GM23338 (cell line): ENCODE data around the gene SPA17. TPM values are rescaled to one million over a fixed set of nuclear protein-coding genes. Genes with fewer than 3 reads are reported as not detected.

Source experiments
- ATAC-seq: fragments of 200-7000 bp; cut with Tn5 transposase; 3 replicates; pipeline ENCODE4 v1.9.1; 2020
- DNase-seq: peaks from one replicate; pipeline ENCODE4 v3.0.0-alpha.2; 2015; ENCODE audit warnings: low spot score
- H2AFZ ChIP-seq: fragments of 200-600 bp; sonication (generic); 2 replicates; pipeline ENCODE4 v1.8.0; 2016; ENCODE audit warnings: antibody characterized with exemption, mild to moderate bottlenecking, moderate library complexity
- H3F3A ChIP-seq: fragments of 200-600 bp; sonication (generic); replicated peaks from 2 replicates; pipeline ENCODE4 v1.8.0; 2017; ENCODE audit warnings: antibody characterized with exemption, mixed run types, low read depth
- H3K27ac ChIP-seq: fragments of 200-600 bp; sonication (generic); 2 replicates; pipeline ENCODE4 v1.6.1; 2016; ENCODE audit warnings: low read depth
- H3K27me3 ChIP-seq: fragments of 200-600 bp; sonication (generic); 2 replicates; pipeline ENCODE4 v1.8.0; 2016; ENCODE audit warnings: mild to moderate bottlenecking, mixed run types, moderate library complexity; ENCODE audit not compliant: insufficient read depth
- H3K36me3 ChIP-seq: fragments of 200-600 bp; sonication (generic); 2 replicates; pipeline ENCODE4 v1.8.0; 2016; ENCODE audit warnings: mild to moderate bottlenecking; ENCODE audit not compliant: insufficient read depth
- H3K4me1 ChIP-seq: fragments of 200-600 bp; sonication (generic); 2 replicates; pipeline ENCODE4 v1.8.0; 2016; ENCODE audit warnings: mild to moderate bottlenecking, moderate library complexity; ENCODE audit not compliant: insufficient read depth
- H3K4me2 ChIP-seq: fragments of 200-600 bp; sonication (generic); 2 replicates; pipeline ENCODE4 v1.7.1; 2017; ENCODE audit warnings: mixed run types
- H3K4me3 ChIP-seq: fragments of 200-600 bp; sonication (generic); 2 replicates; pipeline ENCODE4 v1.6.1; 2016; ENCODE audit warnings: mixed run types
- H3K79me2 ChIP-seq: fragments of 200-600 bp; sonication (generic); replicated peaks from 2 replicates; pipeline ENCODE4 v1.8.0; 2017; ENCODE audit warnings: mild to moderate bottlenecking; ENCODE audit not compliant: insufficient read depth
- H3K9me2 ChIP-seq: fragments of 200-600 bp; sonication (generic); 2 replicates; pipeline ENCODE4 v1.8.0; 2017; ENCODE audit not compliant: insufficient read depth
- H4K20me1 ChIP-seq: fragments of 200-600 bp; sonication (generic); replicated peaks from 2 replicates; pipeline ENCODE4 v1.8.0; 2017; ENCODE audit warnings: mild to moderate bottlenecking; ENCODE audit not compliant: insufficient read depth
- H3K27ac Mint-ChIP-seq: 2 replicates; pipeline ENCODE4 v1.8.0; 2020; ENCODE audit warnings: inconsistent platforms, mild to moderate bottlenecking, moderate library complexity, mixed read lengths
- H3K27me3 Mint-ChIP-seq: 3 replicates; pipeline ENCODE4 v1.8.0; 2022; ENCODE audit warnings: low read depth, mild to moderate bottlenecking, moderate library complexity, mixed read lengths, inconsistent platforms; ENCODE audit not compliant: insufficient read depth, poor library complexity
- H3K36me3 Mint-ChIP-seq: 3 replicates; pipeline ENCODE4 v1.8.0; 2021; ENCODE audit warnings: low read depth, mild to moderate bottlenecking, inconsistent platforms, moderate library complexity, mixed read lengths
- H3K4me1 Mint-ChIP-seq: 3 replicates; pipeline ENCODE4 v1.8.0; 2020; ENCODE audit warnings: mild to moderate bottlenecking, inconsistent platforms, mixed read lengths
- H3K4me3 Mint-ChIP-seq: 3 replicates; pipeline ENCODE4 v1.8.0; 2021; ENCODE audit warnings: moderate library complexity, mild to moderate bottlenecking, inconsistent platforms, mixed read lengths
- H3K9me3 Mint-ChIP-seq: 3 replicates; pipeline ENCODE4 v1.8.0; 2020; ENCODE audit warnings: moderate library complexity, mild to moderate bottlenecking, inconsistent platforms, mixed read lengths
- EZH2phosphoT487 ChIP-seq: fragments of 200-600 bp; sonication (generic); IDR thresholded peaks from one replicate; pipeline ENCODE4 v1.8.1; 2018; ENCODE audit warnings: antibody characterized with exemption; ENCODE audit not compliant: unreplicated experiment
- JUNB ChIP-seq: IDR thresholded peaks from one replicate; pipeline ENCODE4 v1.6.1; 2016; ENCODE audit warnings: antibody characterized with exemption; ENCODE audit not compliant: unreplicated experiment
- NANOG ChIP-seq: IDR thresholded peaks from 2 replicates; pipeline ENCODE4 v1.6.1; 2016; ENCODE audit warnings: antibody characterized with exemption, borderline replicate concordance
- STAT1 ChIP-seq: IDR thresholded peaks from one replicate; pipeline ENCODE4 v1.6.1; 2016; ENCODE audit warnings: antibody characterized with exemption; ENCODE audit not compliant: unreplicated experiment
- ZNF114 ChIP-seq: fragments of 250-450 bp; sonication (Bioruptor Pico); IDR thresholded peaks from 2 replicates; pipeline ENCODE4 v1.5.0; 2020; ENCODE audit warnings: mild to moderate bottlenecking, moderate library complexity
- polyA plus RNA-seq: library from polyadenylated mRNA; unstranded; fragments of >200 nt; fragmentation: Nextera tagmentation; extraction: Ambion mirVana; gene quantifications from 2 replicates; pipeline ENCODE4 v1.2.1, GENCODE V29; 2016
- total RNA-seq: library from RNA; depleted of rRNA; stranded (reverse); fragments of >200 nt; shearing (Covaris generic); gene quantifications from 2 replicates; pipeline ENCODE4 v1.2.3, GENCODE V29; 2014
- TF ChIP-seq, protein P1 (sequence below): fragments of 250-450 bp; sonication (Bioruptor Pico); IDR thresholded peaks from 2 replicates; pipeline ENCODE4 v1.5.0; 2020; ENCODE audit warnings: mild to moderate bottlenecking, moderate library complexity
- TF ChIP-seq, protein P2 (sequence below): IDR thresholded peaks from 2 replicates; pipeline ENCODE4 v1.6.1; 2016; ENCODE audit warnings: antibody characterized with exemption

SPA17 gene
- total and polyA plus RNA-seq, 2 experiments from 2014 or later = 3.2 to 14.9 TPM

DNA sequence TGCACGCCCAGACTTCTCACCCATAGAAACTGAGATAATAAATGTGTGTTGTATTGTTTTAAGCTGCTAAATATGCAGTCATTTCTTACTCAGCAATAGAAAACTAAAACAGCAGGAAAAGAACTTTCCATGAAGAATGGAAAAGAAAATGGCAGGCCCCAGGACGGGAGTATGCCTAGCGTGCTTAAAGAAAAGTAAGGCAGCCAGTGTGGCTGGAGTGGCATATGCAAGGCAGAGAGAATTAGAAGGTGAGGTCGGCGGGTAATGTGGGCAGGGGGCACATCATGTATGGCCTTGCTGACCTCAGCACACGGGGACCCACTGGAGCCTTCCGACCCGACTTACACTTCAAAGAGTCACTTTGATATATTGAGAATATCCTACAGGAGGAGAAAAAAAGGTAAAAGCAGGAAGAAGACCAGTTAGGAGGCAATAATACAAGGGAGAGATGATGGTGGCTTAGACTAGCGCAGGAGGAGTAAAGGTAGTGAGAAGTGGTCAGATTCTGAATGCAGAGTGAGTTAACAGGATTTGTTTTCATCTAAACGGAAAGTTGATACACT lies 30.6 kb upstream of the SPA17 start:
- Histone ChIP-seq H2AFZ (no peak overlapping the region), H3K79me2 (no peaks in the 10 kb centered on the region), H3K4me3 (no peak overlapping the region), H3K27ac (no peak overlapping the region), H3K36me3 (no peaks in the 10 kb centered on the region), H3K4me1 (no peaks in the 10 kb centered on the region), H3F3A (no peaks in the 10 kb centered on the region), H4K20me1 (no peaks in the 10 kb centered on the region; the same call in 1 of the 2 replicates), H3K4me2 (no peak overlapping the region), H3K9me2 (peaks cover 11% of the 10 kb centered on the region; the same call in 1 of the 2 replicates), H3K27me3 (no peaks in the 10 kb centered on the region)
- H3K4me1 Mint-ChIP-seq = peaks cover 12% of the 10 kb centered on the region; the same call in 2 of the 3 replicates
- H3K27ac Mint-ChIP-seq = no peak overlapping the region
- DNase-seq = no peak
- H3K27me3 Mint-ChIP-seq = peaks cover 6% of the 10 kb centered on the region
- peaks cover 12% of the 10 kb centered on the region; the same call in 2 of the 3 replicates for H3K36me3 Mint-ChIP-seq
- H3K9me3 Mint-ChIP-seq = peaks cover 6% of the 10 kb centered on the region; the same call in 1 of the 3 replicates
- no peak for ATAC-seq
- no peak for TF ChIP-seq EZH2phosphoT487
- TF ChIP-seq ZNF114 (CRISPR knock-in tag) = no peak
- TF ChIP-seq NANOG = no peak
- no peak for TF ChIP-seq STAT1
- no peak for TF ChIP-seq JUNB
- TF ChIP-seq, protein P1, sequence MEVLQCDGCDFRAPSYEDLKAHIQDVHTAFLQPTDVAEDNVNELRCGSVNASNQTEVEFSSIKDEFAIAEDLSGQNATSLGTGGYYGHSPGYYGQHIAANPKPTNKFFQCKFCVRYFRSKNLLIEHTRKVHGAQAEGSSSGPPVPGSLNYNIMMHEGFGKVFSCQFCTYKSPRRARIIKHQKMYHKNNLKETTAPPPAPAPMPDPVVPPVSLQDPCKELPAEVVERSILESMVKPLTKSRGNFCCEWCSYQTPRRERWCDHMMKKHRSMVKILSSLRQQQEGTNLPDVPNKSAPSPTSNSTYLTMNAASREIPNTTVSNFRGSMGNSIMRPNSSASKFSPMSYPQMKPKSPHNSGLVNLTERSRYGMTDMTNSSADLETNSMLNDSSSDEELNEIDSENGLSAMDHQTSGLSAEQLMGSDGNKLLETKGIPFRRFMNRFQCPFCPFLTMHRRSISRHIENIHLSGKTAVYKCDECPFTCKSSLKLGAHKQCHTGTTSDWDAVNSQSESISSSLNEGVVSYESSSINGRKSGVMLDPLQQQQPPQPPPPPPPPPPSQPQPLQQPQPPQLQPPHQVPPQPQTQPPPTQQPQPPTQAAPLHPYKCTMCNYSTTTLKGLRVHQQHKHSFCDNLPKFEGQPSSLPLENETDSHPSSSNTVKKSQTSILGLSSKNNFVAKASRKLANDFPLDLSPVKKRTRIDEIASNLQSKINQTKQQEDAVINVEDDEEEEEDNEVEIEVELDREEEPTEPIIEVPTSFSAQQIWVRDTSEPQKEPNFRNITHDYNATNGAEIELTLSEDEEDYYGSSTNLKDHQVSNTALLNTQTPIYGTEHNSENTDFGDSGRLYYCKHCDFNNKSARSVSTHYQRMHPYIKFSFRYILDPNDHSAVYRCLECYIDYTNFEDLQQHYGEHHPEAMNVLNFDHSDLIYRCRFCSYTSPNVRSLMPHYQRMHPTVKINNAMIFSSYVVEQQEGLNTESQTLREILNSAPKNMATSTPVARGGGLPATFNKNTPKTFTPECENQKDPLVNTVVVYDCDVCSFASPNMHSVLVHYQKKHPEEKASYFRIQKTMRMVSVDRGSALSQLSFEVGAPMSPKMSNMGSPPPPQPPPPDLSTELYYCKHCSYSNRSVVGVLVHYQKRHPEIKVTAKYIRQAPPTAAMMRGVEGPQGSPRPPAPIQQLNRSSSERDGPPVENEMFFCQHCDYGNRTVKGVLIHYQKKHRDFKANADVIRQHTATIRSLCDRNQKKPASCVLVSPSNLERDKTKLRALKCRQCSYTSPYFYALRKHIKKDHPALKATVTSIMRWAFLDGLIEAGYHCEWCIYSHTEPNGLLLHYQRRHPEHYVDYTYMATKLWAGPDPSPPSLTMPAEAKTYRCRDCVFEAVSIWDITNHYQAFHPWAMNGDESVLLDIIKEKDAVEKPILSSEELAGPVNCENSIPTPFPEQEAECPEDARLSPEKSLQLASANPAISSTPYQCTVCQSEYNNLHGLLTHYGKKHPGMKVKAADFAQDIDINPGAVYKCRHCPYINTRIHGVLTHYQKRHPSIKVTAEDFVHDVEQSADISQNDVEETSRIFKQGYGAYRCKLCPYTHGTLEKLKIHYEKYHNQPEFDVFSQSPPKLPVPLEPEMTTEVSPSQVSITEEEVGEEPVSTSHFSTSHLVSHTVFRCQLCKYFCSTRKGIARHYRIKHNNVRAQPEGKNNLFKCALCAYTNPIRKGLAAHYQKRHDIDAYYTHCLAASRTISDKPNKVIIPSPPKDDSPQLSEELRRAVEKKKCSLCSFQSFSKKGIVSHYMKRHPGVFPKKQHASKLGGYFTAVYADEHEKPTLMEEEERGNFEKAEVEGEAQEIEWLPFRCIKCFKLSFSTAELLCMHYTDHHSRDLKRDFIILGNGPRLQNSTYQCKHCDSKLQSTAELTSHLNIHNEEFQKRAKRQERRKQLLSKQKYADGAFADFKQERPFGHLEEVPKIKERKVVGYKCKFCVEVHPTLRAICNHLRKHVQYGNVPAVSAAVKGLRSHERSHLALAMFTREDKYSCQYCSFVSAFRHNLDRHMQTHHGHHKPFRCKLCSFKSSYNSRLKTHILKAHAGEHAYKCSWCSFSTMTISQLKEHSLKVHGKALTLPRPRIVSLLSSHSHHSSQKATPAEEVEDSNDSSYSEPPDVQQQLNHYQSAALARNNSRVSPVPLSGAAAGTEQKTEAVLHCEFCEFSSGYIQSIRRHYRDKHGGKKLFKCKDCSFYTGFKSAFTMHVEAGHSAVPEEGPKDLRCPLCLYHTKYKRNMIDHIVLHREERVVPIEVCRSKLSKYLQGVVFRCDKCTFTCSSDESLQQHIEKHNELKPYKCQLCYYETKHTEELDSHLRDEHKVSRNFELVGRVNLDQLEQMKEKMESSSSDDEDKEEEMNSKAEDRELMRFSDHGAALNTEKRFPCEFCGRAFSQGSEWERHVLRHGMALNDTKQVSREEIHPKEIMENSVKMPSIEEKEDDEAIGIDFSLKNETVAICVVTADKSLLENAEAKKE = no peak
- TF ChIP-seq, protein P2, sequence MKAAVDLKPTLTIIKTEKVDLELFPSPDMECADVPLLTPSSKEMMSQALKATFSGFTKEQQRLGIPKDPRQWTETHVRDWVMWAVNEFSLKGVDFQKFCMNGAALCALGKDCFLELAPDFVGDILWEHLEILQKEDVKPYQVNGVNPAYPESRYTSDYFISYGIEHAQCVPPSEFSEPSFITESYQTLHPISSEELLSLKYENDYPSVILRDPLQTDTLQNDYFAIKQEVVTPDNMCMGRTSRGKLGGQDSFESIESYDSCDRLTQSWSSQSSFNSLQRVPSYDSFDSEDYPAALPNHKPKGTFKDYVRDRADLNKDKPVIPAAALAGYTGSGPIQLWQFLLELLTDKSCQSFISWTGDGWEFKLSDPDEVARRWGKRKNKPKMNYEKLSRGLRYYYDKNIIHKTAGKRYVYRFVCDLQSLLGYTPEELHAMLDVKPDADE = no peak
- H3K4me3 Mint-ChIP-seq = no peak overlapping the region
